Measurements from ENCODE around the gene OR6N2. TPM values are rescaled to one million over a fixed set of nuclear protein-coding genes. Genes with fewer than 3 reads are reported as not detected.

Gene OR6N2
- total RNA-seq, 1 experiment from 2014 or later = not detected

DNA sequence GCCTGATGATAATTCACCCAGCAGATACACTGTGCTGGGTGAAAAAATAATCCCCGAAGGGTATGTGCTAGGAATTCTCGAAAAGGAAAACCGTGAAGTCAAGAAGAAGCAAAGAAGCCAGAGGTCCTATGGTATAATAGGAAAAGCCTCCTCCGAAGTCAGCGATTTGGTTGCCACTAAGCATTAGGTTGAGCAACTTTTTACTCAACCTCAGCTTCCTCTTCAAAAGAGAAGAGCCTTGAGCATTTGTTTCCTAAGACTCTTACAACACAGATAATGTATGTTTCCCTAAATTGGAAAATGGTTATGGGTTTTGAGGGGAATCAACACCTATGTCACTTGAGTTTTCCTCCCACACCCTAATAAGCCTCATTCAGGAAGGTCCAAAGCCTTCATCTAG, 28.9 kb upstream of the OR6N2 start:
- no peak overlapping the region for H4K5ac ChIP-seq (ENCODE audit: insufficient read length, low read depth, low read length)
- no peak overlapping the region for H4K8ac ChIP-seq (replicated peaks; ENCODE audit: insufficient read length, low read depth, low read length)
- no peak overlapping the region for H2BK12ac ChIP-seq (ENCODE audit: insufficient read length, low read depth, low read length)
- H3K27me3 Mint-ChIP-seq (ENCODE audit: low read depth) = no peaks in the 10 kb centered on the region
- no peak overlapping the region for H3K4ac ChIP-seq (ENCODE audit: low read depth, low read length)
- H3K56ac ChIP-seq (ENCODE audit: insufficient read length, low read depth, low read length) = no peak overlapping the region
- DNase-seq = no peak
- no peak overlapping the region for H4K91ac ChIP-seq (ENCODE audit: insufficient read length, low read depth, low read length)
- no peaks in the 10 kb centered on the region for H3K36me3 Mint-ChIP-seq (ENCODE audit: insufficient read depth in 1 of 3, low read depth in 3 of 3)
- no peak overlapping the region for H2AK5ac ChIP-seq (ENCODE audit: insufficient read length, low read length)
- H3K18ac ChIP-seq (ENCODE audit: insufficient read length, low read depth, low read length) = no peak overlapping the region
- no peak overlapping the region for H3K4me2 ChIP-seq (ENCODE audit: insufficient read depth, insufficient read length, low read length)
- no peaks in the 10 kb centered on the region for H3K79me2 ChIP-seq (ENCODE audit: insufficient read depth, low read length)
- H3K27ac Mint-ChIP-seq = no peak overlapping the region
- peak overlapping the region; percentile 27 for H3T11ph ChIP-seq (ENCODE audit: low read length)
- no peak overlapping the region for H2BK20ac ChIP-seq (ENCODE audit: low read depth, low read length, poor library complexity, severe bottlenecking)
- H2AFZ ChIP-seq (ENCODE audit: low read length) = no peak overlapping the region
- H2BK120ac ChIP-seq (ENCODE audit: low read depth, low read length, poor library complexity, severe bottlenecking) = no peak overlapping the region
- H2BK15ac ChIP-seq (ENCODE audit: low read depth, low read length) = no peak overlapping the region
- no peaks in the 10 kb centered on the region for H3K9me3 Mint-ChIP-seq
- H4K20me1 ChIP-seq (ENCODE audit: control insufficient read depth, insufficient read depth, insufficient read length) = no peaks in the 10 kb centered on the region
- H3K9me3 ChIP-seq (ENCODE audit: control insufficient read depth, low read depth, low read length) = no peaks in the 10 kb centered on the region
- H3K4me1 ChIP-seq (ENCODE audit: insufficient read depth, low read length) = no peaks in the 10 kb centered on the region
- TF ChIP-seq, protein P1, sequence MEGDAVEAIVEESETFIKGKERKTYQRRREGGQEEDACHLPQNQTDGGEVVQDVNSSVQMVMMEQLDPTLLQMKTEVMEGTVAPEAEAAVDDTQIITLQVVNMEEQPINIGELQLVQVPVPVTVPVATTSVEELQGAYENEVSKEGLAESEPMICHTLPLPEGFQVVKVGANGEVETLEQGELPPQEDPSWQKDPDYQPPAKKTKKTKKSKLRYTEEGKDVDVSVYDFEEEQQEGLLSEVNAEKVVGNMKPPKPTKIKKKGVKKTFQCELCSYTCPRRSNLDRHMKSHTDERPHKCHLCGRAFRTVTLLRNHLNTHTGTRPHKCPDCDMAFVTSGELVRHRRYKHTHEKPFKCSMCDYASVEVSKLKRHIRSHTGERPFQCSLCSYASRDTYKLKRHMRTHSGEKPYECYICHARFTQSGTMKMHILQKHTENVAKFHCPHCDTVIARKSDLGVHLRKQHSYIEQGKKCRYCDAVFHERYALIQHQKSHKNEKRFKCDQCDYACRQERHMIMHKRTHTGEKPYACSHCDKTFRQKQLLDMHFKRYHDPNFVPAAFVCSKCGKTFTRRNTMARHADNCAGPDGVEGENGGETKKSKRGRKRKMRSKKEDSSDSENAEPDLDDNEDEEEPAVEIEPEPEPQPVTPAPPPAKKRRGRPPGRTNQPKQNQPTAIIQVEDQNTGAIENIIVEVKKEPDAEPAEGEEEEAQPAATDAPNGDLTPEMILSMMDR (conservative IDR thresholded peaks at IDR 0.05) = no peak
- H3K4me1 Mint-ChIP-seq = no peaks in the 10 kb centered on the region
- H3K79me1 ChIP-seq (ENCODE audit: insufficient read depth, low read depth, low read length, poor library complexity, severe bottlenecking) = no peaks in the 10 kb centered on the region
- no peak overlapping the region for H3K23ac ChIP-seq (ENCODE audit: insufficient read length, low read depth, low read length)
- H3K27ac ChIP-seq (ENCODE audit: insufficient read length, low read depth, low read length) = no peak overlapping the region
- H3K27me3 ChIP-seq (ENCODE audit: insufficient read depth, low read length) = no peaks in the 10 kb centered on the region
- H3K4me3 Mint-ChIP-seq = no peak overlapping the region
- H2BK5ac ChIP-seq (ENCODE audit: insufficient read length, low read length) = no peak overlapping the region
- WGBS (ENCODE audit: extremely low coverage, insufficient read length, low lambda C conversion rate) = no CpG with 5 or more reads among the region's 5 CpGs
- no peak overlapping the region for H3K9ac ChIP-seq (ENCODE audit: extremely low read depth, insufficient read length, low read length)
- H3K23me2 ChIP-seq (ENCODE audit: insufficient read length, low read depth, low read length, poor library complexity, severe bottlenecking) = no peaks in the 10 kb centered on the region
- H3K14ac ChIP-seq (ENCODE audit: insufficient read depth, low read length) = no peak overlapping the region

Data from H9 (cell line).